HG03103 (cell line): Measurements from ENCODE around the gene EEFSEC.

Experiments used
- ATAC-seq: cut with Tn5 transposase; IDR thresholded peaks from one replicate; pipeline ENCODE4 v1.9.1; 2021; ENCODE audit warnings: low read depth; ENCODE audit not compliant: unreplicated experiment

EEFSEC gene

DNA sequence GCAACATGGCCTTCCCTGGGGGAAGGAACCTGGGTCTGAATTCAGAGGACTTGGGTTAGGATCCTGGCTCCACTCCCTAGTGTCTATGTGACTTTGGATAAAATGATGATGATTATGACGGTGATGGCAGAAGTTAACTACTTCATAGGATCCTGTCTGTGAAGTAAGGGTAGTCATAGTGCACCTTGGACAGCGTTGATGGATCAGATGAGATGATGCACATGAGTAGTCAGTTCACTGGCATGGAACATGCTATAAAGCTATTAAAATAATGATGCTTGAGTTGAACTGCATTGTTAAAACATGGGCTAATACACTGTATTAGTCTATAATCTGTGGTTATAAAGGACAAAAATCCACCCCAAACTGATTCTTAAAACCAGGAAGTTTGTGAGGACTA is 62.0 kb downstream of the EEFSEC start:
- ATAC-seq = no peak

DNA sequence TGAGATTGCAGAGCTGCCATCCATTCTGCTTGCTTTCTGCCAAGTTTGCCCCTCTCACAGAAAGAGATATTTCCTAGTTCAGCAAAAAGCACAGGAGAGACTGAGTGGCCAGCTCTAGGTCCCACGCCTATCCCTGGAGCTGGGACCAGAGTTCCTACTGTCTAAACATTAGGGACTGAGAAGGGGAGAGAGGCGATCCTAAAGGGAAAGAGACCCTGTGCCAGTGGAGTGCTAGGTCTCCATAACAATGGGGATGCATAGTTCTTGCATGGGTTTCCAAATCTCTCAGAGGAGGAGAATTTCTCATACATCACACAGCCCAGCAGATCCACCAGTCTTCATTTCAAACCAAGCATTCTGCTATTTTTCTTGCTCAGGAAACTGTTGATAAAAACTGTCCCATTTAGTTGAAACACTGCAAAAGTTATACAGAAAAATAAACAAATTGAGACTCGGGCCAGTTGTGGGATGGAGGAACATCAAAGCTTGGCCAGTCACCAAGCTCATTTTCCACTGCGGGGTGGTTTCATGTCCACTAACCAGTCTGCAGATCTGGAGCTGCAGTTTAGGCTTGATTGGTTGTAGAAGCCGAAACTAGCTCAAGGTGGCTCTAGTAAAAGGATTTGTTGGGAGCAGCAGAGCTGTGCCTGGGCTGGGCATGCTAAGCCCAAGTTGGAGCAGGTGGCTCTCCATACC is 62.7 kb downstream of the EEFSEC start:
- ATAC-seq = no peak

DNA sequence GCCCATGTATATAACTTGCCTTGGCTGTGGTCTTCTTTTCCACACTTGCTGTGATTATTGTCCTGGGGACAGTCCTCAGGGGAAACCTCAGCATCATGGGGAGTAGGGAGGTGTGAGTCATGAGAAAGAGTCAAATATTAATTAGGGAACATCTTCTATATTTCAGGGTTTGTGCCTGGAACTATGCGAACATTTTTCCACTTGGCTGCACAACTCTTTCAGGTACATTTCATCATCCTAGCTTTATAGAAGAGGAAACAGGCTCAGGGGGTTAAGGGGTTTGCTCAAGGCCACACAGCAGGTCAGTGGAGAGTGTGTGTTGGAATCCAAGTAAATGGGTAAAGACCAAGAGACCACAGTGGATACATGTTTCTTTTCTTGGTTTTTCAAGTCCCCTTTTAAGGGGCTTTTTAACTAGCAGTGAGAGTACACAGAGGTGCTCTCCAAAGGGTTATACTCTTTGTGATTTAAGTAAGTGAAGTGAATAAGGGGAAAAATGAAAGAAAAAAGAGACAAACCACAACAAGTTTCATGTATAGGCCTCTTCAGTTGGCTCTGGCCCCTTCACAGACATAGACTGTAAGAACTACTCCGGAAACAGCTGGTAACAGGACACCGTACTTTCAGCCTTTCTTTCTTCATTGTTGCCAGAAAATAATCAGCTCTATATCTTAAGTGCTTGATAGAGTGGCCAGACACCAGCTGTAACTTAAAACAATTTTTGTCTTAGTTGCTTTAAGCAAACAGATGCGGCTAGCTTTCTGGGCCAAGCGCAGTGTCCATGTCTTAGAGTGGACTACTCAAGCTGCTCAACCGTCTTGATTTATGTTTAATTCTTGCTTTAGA is 64.6 kb downstream of the EEFSEC start:
- no peak for ATAC-seq

DNA sequence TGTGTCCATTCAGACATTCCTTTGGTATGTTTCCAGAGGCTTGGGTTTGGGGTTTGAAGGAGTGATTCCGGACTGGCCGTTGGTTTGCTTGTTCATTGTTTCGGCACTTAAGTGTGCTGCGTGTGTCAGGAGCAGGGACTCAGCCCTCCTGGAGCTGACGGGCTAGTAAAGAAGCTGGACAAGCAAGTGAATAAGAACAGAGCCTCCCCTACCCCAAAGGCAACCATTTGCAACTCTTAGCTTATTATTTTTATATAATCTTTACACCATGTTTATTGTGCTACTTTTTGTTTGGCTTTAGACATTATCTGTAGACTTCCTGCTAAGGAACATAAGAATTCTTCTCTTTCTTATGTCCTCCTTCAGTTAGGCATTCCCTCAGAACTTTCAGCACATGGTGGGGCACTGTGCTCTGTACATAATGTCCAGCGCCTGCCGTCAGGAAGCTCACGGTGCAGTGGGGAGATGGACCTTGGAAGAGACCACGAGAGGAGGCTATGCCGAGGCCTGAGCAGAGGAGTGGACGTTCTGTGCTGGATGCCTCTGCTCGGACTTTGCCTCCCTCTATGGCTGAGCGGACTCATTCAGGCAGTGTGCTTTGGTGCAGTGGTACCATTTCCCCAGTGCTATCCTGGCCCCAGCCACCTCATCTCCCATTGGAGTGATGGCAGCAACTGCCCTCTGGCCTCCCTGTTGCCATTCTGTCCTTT is 65.4 kb downstream of the EEFSEC start:
- ATAC-seq = no peak

DNA sequence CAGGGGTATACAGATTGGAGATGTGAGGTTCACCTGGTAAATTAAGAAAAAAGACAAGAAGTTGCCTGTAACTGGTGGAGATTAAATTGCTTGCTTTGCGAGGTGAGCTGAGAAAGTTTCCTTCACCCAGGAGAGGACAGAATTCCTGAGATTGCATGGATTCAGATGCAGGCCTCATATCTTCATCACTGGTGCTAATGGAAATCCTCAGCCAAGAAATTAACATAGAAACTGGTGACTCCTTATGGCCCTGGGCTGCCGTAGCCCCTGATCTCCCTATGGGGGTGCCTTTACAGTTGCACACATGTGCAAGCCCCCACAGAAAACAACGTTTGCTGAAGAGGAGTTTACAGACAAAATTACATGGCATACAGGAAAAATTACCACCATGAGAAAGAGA is 68.0 kb downstream of the EEFSEC start:
- no peak for ATAC-seq

DNA sequence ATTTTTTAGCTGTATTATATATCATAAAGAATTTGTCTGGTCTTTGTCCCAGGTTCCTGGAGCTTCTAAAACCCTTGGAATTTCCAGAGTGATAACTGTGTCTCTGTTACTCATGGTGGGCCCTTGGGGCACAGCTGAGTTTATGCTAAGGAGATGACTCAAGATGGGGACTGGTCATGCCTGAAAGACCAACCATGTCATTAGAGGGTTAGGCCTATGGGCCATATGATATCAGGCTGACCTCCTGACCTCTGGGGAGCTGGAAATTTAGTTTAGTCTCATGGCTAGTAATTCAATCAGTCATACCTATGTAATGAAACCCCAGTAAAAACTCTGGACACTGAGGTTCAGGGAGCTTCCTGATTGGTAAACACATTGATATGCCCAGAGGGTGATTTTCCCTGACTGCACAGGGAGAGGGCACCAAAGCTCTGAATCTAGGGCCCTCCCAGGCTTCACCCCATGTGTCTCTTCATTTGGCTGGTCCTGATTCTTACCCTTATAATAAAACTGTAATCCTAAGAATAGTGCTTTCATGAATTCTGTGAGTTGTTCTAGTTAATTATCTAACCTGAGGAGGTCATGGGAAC is 69.6 kb downstream of the EEFSEC start:
- ATAC-seq = no peak

DNA sequence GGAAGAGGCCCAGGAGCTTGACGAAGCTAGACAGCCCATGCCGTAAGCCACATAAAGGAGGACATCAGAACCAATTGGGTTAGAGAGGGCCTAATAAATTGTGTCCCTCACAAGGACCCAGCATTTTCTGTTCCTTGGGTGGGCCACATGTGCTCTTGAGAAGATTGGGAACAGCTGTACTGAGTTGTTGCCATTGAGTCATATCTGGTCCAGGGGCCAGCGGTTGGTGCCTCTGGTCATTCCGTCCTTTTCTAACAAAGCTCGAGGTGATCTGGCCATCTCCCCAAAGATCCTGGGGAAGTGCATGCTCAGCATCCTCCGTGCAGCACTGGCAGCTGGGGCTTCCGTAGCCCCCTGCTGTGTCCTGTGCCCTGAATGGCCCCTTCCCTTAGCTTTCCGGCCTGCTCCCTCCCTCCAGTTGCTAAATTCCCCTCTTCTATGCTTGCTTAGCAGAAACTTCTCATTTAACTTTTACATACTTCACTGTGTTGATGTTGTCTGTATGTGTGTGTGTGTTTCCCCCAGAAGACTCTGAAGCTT is 73.0 kb downstream of the EEFSEC start:
- no peak for ATAC-seq

DNA sequence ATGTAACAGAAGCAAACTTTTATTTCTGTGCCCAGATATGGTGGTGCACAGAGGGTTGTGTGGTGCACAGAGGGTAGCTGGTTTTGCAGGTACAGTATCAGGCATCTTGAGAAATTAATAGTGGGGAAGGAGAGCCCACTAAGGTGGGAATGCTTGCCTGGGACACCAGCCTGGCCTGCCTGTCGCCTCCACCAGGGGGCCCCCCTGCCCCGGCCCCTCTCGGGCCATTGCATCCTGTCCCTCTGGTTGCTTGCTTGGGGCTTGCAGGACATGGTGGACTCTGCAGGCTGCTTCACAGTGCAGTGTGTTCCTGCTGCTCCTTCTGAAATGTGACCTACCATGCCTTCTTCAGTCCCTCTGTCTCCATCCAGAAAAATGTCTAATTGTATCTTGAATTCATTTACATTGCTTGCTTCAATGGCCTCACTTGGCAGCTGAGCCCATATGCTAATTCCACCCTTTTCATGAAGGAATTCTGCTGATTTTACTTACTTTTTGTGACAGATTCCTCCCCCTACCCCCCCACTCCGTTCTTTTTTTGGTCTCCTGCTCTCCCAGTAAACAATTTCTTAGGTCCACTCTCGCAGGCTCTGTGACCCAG is 73.6 kb downstream of the EEFSEC start:
- no peak for ATAC-seq

DNA sequence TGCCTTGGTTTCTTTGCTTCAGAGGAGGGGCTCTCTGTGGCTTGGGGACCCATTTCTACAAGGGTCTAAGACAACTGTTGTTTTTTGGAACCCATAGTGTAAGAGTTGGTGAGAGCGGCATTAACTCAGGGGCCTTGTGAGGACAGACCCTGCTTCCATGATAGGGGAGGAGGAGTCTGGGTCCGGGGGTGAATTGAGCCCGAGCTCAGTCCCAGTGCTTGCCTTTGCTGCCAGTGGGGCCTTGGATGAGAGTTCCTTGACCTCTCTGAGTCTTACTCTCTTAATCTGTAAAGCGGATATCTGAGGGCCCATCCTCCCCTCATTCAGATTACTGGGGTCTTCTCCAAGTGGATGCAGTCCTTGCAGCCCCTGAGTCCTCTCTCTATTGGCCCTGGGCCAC is 74.2 kb downstream of the EEFSEC start:
- ATAC-seq = no peak

DNA sequence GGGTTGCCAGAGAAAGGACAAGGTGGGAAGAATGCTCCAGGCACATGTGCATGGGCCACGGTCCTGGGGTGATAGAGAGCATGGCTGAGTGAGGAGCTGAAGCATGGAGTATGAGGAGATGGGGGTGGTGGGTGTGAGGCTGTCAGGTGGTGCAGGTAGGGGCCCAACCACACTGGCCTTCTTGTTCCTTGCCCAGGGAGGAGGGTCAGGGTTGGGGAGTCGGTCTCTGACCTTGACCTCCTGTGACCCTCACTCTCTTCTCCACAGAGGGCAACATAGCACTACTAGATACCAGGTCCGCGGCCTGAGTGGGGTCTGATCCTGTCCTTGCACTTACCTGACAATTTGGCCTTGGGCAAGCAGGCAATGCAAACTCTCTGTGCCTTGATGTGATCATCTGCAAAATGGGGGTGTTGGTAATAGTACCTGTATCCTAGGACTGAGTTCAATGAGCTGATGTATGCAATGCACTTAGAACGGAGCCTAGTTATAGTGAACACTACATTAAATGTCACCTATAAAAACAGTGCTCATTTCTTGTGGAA is 75.2 kb downstream of the EEFSEC start:
- ATAC-seq = no peak

DNA sequence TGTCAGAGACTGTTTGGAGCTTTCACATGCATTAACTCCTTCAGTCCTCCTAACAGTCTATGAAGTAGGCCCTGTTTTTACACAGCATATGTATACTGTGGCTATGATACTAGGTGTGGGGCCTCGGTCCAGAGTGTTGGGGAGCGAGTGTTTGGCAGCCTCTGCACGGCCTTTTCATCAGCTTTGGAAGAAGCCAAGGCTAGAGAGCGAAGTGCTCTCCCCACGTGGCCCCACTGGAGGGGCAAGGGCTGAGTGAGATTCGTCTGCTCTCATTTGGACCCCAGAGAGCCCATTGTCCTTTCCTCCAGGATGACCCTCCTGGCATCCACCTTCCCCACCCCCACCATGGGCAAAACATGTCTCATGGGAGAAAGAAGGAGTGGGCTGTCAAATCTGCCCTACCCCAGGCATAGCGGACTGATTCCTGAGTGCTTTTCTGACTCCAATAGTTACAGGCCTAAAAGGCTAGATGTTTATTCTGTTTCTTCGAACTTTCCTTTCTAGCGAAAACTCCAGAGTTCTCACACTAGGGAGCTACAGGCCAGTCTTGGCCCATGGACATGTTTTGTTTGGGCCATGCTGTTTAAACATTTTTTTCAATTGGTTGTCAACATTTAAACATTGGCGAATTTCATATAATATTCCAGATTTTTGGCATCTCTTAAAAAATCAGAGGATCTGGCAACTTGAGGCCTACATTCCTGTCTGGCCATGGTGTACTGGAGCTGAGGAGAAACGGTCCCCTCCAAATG is 76.0 kb downstream of the EEFSEC start:
- ATAC-seq = no peak

DNA sequence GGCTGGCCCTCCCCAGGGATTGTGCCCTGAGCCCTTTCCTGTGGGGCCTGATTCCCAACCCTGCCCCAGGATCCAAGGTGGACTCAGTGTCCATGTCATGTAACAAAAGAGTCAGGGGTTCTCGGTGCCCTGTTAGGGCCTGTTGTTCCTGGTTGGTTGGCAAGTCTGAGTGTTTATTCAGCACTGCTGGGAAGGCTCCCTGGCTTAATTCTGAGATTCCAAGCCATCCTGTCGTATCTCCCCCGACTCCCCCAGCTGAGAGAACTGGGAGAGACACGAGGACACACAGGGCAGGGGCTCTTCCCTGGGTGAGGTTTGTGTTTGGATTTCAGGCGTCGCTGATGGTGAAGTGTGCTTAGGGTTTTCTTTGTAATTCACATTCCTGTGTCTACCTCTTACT is 78.3 kb downstream of the EEFSEC start:
- no peak for ATAC-seq

DNA sequence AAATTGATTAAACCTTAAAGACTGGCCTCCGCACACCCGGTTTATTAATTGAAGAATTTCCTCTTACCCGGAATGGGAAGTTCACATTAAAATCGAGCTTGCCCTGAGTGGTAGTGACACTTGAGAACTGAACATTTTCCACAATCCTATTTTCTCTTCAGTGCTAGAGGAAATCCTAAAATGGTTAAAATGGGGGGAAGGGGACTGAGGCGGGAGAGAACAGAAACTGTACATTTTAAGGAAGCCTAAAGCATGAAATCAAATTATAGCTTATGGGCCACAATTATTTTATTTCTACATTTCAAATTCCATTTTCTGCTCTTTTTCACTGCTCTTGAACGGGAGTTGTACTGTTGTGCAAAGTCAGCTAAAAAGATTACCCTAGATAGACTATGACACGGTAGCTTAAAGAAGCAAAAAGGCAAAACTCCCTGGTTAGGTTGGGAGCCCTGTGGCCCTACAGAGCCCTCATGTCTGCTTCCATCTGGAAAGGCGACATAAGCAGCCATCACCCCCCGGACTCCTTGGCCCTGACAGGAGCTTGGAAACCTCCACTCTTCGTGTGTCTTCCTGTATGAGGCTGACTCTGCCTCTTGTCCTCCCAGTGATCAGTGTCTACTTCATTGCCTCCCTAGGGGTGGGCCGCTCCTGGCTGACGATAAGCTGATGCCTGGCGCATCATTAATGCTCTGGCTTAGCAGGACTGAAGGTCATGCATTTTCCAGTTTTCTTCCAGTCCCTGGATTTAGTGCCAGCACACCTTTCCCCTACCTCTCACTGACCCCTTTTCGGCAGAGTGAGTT is 79.3 kb downstream of the EEFSEC start:
- ATAC-seq = no peak

DNA sequence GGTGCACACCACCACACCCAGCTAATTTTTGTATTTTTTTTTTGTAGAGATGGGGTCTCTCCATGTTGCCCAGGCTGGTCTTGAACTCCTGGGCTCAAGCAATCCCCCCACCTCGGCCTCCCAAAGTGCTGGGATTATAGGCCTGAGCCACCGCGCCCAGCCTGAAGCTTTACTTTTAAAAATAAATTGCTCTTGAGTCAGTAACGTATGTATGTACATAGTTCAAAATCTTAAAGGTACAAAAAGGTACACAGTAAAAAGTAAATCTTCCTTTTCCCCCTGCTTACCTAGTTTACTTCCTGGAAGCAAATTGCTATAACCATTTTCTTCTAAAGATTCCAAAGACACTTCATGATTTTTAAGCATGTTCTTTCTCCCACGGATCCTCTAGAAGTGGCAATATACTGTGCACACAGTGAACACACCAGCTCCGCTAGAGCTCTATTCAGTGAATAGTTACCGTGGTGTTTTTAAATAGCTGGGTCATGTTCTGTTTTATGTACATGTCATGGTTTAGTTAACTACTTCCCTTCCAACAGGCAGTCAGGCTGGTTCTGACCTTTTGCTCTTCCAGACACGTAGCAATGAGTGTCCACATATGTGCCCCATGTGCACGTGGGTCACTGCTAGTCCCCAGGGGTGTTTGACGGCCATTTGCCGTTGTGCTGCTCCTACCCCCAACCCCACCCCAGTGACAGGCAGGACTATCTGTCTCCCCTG is 82.1 kb downstream of the EEFSEC start:
- no peak for ATAC-seq

DNA sequence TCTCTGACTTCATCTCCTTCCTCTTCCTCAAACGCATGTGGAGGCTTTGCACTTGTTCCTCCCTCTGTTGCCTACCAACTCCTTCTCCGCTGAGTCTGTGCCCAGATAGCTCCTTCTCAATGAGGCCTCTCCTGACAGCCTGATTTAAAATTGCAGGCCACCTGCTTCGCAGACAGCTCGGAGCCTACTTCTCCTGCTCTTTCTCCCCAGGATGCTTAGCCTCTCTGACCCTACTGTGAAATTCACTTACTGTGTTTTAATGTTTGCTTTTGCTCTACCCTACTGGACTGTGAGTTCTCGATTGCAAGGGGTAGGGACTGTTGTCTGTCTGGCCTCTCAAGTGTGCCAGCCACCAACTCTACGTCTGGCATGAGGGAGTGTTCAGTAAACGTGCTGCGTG is 83.4 kb downstream of the EEFSEC start:
- no peak for ATAC-seq

DNA sequence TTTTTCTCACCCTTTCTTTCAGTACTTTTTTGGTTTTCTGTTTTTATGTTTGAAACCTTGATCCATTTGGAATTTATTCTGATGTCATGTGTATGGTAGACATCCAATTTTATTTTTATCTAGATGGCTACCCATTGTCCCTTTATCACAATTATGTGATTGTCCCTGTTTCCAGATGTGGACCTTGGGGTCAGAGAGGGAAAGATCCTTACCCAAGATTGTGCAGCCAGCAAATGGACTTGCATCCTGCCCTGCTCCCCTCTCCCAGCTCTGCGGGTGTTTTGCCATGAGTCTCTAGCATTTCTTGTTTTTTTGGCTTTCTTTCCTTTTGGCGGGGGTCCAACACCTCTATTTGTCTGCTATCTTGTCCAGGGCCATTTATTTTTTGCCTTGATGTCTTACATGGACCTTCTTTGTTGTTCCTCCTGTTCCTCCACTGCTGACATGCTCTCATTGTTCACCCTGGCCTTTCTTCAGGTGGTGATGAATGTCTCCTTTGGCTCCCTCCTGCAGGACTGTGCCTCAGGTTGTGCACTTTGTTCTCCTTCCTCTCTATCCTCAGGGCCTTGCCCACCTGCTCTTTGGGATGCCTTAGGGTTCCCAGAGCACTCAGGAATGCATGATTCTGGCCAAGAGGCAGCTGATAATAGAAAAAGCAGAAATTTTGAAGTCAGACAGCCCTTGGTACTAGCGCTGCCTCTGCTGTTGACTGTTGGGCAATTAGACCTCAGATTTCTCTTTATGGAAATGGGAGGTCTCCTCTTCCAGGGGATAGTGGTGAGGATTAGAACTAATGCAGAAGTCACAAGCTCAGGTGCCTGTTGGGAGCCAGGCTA is 84.3 kb downstream of the EEFSEC start:
- ATAC-seq = no peak

DNA sequence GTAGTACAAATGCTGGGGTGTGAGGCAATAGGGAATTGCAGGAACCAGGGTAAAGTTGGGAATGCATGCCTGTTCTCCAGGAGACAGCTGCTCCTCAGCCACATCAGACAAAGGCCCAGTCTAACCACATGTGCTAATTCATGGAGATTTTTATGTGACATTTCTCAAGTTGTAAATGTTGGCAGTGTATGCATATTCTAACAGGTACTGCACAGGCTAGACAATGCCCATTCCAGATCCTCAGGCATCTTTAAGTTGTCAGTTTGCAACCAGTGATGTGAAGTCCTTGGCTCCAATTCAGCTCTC is 84.9 kb downstream of the EEFSEC start:
- ATAC-seq = no peak
